K562 (cell line): ENCODE results near the gene LRP1B.

ENCODE experiments used
- CTCF ChIP-seq, 3 experiments: IDR thresholded peaks in 2 of 3; conservative IDR thresholded peaks in 1 of 3; 2 replicates each; pipeline ENCODE4 v1.5.1; 2011 to 2012; ENCODE audit warnings: low read length in 3 of 3, mild to moderate bottlenecking in 3 of 3, control low read depth in 2 of 3, improper control_type of control experiment in 1 of 3, inconsistent platforms in 1 of 3, low read depth in 1 of 3, mixed read lengths in 1 of 3, moderate library complexity in 1 of 3; ENCODE audit not compliant: insufficient read depth in 2 of 3
- FOXA1 ChIP-seq: fragments of 450-650 bp; IDR thresholded peaks from 2 replicates; pipeline ENCODE4 v1.6.1; 2016; ENCODE audit warnings: mild to moderate bottlenecking, borderline replicate concordance
- IRF9 ChIP-seq: fragments of 450-650 bp; IDR thresholded peaks from 2 replicates; pipeline ENCODE4 v1.6.1; 2016; ENCODE audit warnings: missing biosample characterization, missing genetic modification characterization
- ZNF41 ChIP-seq: fragments of 250-450 bp; sonication (Bioruptor Pico); conservative IDR thresholded peaks from 2 replicates; pipeline ENCODE4 v1.4.0; 2020; ENCODE audit warnings: mild to moderate bottlenecking

DNA sequence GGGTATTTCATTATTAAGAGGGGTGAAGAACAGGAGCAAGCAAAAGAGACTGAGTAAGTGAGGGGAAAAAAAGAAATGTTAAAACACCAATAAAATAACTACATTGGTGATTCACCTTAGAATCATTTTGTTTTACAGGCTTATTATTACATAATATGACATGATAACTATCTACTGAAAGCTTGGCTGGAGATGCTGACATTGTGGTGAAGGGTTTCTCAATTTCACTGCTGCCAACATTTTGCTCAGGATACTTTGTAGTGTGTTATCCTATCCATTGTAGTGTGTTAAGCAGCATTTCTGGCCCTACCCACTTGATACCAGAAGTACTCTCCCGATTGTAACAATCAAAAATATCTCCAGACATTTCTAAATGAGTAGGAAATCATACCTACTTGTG, 1786.0 kb downstream of the LRP1B start:
- no peak for TF ChIP-seq CTCF (IDR thresholded peaks at IDR 0.05 in 2 of 3, conservative IDR thresholded peaks at IDR 0.05 in 1 of 3; ENCODE audit: insufficient read depth in 2 of 3, low read depth in 1 of 3, low read length in 3 of 3)
- no peak for TF ChIP-seq IRF9 (tag)
- TF ChIP-seq FOXA1: no peak
- TF ChIP-seq ZNF41 (CRISPR knock-in tag): no peak
